ENCODE results near the gene SLIT1.

DNA sequence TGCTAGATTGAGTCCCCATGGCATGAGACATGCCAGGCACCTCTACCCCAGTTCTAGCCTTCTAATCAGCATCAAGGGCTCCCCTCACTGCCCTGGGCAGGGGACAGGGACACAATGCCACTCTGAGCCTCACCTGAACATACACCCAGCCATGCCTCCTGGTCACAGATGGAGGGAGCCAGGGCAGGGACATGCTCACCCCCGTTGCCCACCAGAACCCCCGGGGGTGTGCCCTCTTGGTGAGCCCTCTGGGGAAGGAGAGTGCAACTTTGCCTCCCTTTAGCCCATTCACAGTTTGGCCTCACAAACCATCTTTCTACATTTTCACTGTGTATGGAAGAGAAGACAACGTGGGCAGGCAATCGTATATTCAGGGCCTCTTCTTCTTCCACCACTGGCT, 186.4 kb downstream of the SLIT1 start:
- TF ChIP-seq, protein P1, sequence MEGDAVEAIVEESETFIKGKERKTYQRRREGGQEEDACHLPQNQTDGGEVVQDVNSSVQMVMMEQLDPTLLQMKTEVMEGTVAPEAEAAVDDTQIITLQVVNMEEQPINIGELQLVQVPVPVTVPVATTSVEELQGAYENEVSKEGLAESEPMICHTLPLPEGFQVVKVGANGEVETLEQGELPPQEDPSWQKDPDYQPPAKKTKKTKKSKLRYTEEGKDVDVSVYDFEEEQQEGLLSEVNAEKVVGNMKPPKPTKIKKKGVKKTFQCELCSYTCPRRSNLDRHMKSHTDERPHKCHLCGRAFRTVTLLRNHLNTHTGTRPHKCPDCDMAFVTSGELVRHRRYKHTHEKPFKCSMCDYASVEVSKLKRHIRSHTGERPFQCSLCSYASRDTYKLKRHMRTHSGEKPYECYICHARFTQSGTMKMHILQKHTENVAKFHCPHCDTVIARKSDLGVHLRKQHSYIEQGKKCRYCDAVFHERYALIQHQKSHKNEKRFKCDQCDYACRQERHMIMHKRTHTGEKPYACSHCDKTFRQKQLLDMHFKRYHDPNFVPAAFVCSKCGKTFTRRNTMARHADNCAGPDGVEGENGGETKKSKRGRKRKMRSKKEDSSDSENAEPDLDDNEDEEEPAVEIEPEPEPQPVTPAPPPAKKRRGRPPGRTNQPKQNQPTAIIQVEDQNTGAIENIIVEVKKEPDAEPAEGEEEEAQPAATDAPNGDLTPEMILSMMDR (IDR thresholded peaks at IDR 0.05): no peak
- TF ChIP-seq POLR2A (IDR thresholded peaks at IDR 0.05): no peak

Measured in adrenal gland (tissue), 5 donors.